ENCODE measurements around the gene HSD3B7. TPM values are rescaled to one million over a fixed set of nuclear protein-coding genes. Genes with fewer than 3 reads are reported as not detected.

Gene HSD3B7
- total RNA-seq, 1 experiment from 2014 or later: 5.5 TPM

DNA sequence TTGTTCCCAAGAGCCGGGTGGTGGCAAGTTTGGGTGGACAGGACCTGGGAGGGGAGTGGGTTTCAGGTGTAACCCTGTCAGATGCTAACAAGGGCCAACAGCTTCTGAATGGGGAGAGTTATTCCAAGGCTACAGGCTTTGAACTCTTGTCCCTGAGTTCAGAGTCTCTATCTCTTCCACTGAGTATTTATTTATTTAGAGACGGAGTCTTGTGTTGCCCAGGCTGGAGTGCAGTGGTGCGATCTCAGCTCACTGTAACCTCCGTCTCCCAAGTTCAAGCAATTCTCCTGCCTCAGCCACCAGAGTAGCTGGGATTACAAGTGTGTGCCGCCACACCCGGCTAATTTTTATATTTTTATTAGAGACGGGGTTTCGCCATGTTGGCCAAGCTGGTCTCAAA lies 30.0 kb upstream of the HSD3B7 start:
- Histone ChIP-seq H3K4ac (ENCODE audit: low read depth, low read length) (no peak overlapping the region), H3K23ac (ENCODE audit: insufficient read length, low read depth, low read length) (no peak overlapping the region), H3K23me2 (ENCODE audit: insufficient read length, low read depth, low read length, poor library complexity, severe bottlenecking) (peaks cover 3% of the 10 kb centered on the region), H2BK120ac (ENCODE audit: low read depth, low read length, poor library complexity, severe bottlenecking) (no peak overlapping the region), H3T11ph (ENCODE audit: low read length) (no peak overlapping the region), H2AK5ac (ENCODE audit: insufficient read length, low read length) (no peak overlapping the region), H3K27ac (ENCODE audit: insufficient read length, low read depth, low read length) (no peak overlapping the region), H3K9ac (ENCODE audit: extremely low read depth, insufficient read length, low read length) (no peak overlapping the region), H4K5ac (ENCODE audit: insufficient read length, low read depth, low read length) (no peak overlapping the region), H4K8ac (replicated peaks; ENCODE audit: insufficient read length, low read depth, low read length) (no peak overlapping the region), H4K91ac (ENCODE audit: insufficient read length, low read depth, low read length) (no peak overlapping the region), H3K9me3 (ENCODE audit: control insufficient read depth, low read depth, low read length) (no peaks in the 10 kb centered on the region), H4K20me1 (ENCODE audit: control insufficient read depth, insufficient read depth, insufficient read length) (no peaks in the 10 kb centered on the region), H3K18ac (ENCODE audit: insufficient read length, low read depth, low read length) (no peak overlapping the region), H3K4me1 (ENCODE audit: insufficient read depth, low read length) (no peaks in the 10 kb centered on the region), H3K79me2 (ENCODE audit: insufficient read depth, low read length) (no peaks in the 10 kb centered on the region; the same call in 1 of the 2 replicates), H3K56ac (ENCODE audit: insufficient read length, low read depth, low read length) (no peak overlapping the region), H3K14ac (ENCODE audit: insufficient read depth, low read length) (no peak overlapping the region), H2BK20ac (ENCODE audit: low read depth, low read length, poor library complexity, severe bottlenecking) (no peak overlapping the region), H3K27me3 (ENCODE audit: insufficient read depth, low read length) (no peaks in the 10 kb centered on the region), H2AFZ (ENCODE audit: low read length) (no peak overlapping the region), H3K4me2 (ENCODE audit: insufficient read depth, insufficient read length, low read length) (no peak overlapping the region), H3K79me1 (ENCODE audit: insufficient read depth, low read depth, low read length, poor library complexity, severe bottlenecking) (peaks cover 4% of the 10 kb centered on the region), H2BK15ac (ENCODE audit: low read depth, low read length) (no peak overlapping the region), H2BK12ac (ENCODE audit: insufficient read length, low read depth, low read length) (no peak overlapping the region), H2BK5ac (ENCODE audit: insufficient read length, low read length) (no peak overlapping the region)
- Mint-ChIP-seq H3K9me3 (no peaks in the 10 kb centered on the region), H3K27me3 (ENCODE audit: low read depth) (peaks cover 4% of the 10 kb centered on the region; the same call in 1 of the 2 replicates), H3K4me3 (no peak overlapping the region), H3K4me1 (peaks cover 13 to 21% of the 10 kb centered on the region in 2 experiments), H3K27ac (no peak overlapping the region), H3K36me3 (ENCODE audit: insufficient read depth in 1 of 3, low read depth in 3 of 3) (peaks cover 11 to 17% (median 12%) of the 10 kb centered on the region in 3 experiments; a peak in 6 of 7 replicates)
- TF ChIP-seq, protein P1, sequence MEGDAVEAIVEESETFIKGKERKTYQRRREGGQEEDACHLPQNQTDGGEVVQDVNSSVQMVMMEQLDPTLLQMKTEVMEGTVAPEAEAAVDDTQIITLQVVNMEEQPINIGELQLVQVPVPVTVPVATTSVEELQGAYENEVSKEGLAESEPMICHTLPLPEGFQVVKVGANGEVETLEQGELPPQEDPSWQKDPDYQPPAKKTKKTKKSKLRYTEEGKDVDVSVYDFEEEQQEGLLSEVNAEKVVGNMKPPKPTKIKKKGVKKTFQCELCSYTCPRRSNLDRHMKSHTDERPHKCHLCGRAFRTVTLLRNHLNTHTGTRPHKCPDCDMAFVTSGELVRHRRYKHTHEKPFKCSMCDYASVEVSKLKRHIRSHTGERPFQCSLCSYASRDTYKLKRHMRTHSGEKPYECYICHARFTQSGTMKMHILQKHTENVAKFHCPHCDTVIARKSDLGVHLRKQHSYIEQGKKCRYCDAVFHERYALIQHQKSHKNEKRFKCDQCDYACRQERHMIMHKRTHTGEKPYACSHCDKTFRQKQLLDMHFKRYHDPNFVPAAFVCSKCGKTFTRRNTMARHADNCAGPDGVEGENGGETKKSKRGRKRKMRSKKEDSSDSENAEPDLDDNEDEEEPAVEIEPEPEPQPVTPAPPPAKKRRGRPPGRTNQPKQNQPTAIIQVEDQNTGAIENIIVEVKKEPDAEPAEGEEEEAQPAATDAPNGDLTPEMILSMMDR (conservative IDR thresholded peaks at IDR 0.05): no peak
- WGBS (ENCODE audit: extremely low coverage, insufficient read length, low lambda C conversion rate): no CpG with 5 or more reads among the region's 8 CpGs
- no peak for DNase-seq
